HG02852 (cell line): ENCODE results near the gene FRYL.
"Not testable (repeated sequence)": the region's sequence is repeated elsewhere in the genome, so short reads cannot be mapped to it uniquely, and the experiment has no call there.

Source experiments
- ATAC-seq: cut with Tn5 transposase; IDR thresholded peaks from one replicate; pipeline ENCODE4 v1.9.1; 2021; ENCODE audit warnings: mild to moderate bottlenecking, moderate library complexity; ENCODE audit not compliant: unreplicated experiment

The FRYL gene

DNA sequence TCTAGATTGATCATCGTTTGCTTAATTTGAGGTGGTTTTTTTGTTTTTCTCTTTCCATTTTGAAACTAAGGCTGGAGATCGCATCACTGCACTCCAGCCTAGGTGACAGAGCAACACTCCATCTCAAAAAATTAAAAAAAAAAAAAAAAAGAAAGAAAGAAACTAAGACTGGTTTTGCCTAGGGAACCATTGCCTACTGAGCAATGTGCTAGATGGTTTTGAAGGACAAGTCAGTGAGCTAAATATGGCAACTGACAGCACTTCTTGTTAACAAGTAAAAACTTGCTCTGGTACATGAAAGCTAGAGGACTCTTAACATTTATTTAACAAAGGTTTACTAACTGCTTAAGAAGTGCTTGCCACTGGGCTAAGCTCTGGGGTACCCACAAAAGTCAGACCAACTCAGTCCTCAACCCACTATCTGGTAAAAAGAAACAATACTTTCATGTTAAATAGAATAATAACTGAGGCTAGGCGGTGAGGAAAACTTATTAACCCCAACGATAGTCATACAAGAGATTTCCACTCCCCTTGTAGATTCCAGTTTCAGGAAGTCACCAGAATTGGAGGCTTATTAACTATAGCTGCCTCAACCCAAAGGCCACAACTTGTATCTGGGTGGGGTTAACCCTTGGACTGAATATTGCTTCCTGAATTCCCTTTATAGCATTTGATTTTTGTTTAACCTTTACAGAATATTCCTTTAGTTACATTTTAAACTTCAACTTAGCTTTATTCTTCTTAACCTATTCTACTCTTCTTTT, 111.6 kb downstream of the FRYL start:
- ATAC-seq, result peak; percentile 65

DNA sequence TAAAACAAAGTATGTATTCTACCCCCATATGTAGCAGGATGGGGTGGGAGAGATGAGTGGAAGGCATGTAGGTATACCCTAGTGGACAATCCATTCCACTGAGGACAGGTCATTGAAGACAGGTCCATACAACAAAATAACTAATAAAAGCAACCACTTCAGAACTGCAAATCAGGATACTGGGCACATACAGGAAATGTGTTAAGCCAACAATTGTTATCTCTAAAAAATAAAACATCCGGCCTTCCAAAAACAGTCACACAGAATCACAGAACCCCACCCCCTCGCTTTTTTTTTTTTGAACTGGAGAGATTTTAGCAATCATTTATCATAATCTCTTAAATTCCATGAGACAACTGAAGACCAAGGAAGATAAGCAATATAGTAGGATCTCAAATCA, 112.9 kb downstream of the FRYL start:
- ATAC-seq, result no peak

DNA sequence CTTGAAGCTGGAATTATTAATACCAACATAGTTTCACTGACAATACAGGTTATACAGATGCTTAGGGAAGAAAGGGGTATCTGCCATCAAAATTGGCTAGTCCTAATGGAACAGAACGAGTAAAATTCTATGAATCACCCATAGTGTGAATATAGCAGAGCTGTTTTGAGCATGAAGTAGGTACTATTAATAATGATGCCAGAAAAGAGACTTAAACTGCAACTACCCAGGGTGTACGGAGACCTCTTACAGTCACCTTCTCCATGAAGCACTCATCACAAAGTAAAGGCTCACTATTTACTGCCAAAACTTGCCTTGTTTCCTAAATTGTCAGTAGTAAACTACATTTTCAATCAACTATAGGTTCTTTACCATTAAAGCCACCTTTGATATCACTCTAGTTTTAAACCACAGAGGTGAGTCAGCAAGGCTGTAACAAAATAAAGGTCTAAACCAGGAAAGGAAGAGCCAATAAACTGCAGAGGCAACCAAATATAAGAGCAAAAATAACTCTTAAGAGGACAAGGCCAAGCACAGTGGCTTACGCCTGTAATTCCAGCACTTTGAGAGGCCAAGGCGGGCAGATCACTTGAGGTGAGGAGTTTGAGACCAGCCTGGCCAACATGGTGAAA, 114.4 kb downstream of the FRYL start:
- no peak for ATAC-seq

DNA sequence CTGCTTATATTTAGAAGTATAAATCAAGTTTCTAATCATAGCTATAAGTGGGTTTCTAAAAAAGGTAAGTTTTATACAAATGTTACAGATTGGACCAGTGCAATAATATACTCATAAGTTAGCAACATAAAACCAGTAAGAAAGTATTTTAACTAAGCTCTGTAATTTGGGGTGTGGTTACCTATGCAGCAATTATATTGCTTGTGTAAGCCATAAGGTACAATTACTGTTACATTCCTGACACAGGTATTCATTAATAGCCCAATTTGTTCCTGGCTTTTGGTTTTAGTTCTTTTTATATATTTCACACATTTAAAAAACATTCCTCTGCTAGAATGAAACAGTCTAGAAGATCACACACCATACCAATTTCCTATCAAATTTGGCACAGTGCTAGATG, 115.1 kb downstream of the FRYL start:
- no peak for ATAC-seq

DNA sequence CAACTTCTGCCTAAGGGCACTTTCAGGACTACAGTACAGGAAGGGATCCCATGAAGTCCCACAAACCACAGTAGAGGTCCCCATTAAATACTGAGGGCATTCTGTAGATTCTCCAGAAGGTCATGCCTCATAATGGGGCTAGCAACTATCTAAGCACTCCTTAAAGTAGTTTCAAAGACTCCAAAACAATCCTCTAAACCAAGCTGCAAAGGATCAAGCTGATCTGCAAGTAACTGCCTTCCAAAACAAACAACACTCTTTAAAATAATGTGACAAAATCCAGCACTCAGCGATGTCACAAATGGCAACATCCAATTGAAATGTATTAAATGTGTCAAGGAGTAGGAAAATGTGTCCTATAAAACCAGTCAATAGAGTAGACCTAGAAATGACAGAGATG, 118.7 kb downstream of the FRYL start:
- no peak for ATAC-seq

DNA sequence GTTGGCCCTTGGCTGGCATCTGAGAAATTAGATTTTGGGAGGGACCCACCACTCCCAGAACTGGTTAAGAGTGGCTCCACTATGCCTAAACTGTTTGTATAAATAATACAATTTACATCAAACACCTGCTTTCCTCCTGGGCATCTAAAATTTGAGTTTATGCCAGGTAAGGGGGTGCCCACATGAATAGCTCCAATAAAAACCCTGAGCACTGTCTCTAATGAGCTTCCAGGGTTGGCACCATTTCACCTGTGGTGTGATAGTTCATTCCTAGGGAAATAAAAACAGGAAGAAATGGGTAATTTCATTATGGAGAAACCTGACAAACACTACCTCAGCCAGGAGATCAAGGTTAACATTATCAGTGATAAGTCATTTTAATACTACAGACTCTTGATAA, 119.7 kb downstream of the FRYL start:
- no peak for ATAC-seq

DNA sequence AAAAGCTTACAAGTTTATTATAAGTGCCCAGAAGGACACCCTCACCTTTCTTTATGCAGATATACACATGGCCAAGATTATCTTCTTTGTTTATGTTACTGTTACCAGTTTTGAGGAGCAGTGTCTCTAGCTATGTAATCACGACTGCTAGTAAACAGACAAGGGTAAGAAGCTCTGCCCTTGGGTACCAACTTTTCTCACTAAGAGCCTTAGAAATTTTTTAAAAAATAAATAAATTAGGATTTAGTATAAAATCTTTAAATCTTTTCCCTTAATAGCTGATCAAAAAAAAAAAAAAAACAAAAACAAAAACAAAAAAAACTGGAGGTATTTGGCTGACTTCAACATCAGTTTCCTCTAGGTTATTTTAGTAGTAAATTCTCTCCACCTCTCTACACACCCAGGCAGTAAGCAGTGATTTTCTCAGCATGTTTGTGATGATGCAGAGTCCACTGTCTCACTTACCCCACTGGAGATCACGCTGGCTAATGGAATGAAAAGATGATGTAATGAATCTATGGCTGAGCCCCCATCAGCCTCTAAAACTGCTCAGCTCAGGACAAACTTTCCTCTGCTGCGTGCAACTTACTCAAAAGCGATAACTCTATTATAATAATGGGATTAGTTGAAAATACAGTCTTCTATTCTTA, 125.9 kb downstream of the FRYL start:
- ATAC-seq, result no peak

DNA sequence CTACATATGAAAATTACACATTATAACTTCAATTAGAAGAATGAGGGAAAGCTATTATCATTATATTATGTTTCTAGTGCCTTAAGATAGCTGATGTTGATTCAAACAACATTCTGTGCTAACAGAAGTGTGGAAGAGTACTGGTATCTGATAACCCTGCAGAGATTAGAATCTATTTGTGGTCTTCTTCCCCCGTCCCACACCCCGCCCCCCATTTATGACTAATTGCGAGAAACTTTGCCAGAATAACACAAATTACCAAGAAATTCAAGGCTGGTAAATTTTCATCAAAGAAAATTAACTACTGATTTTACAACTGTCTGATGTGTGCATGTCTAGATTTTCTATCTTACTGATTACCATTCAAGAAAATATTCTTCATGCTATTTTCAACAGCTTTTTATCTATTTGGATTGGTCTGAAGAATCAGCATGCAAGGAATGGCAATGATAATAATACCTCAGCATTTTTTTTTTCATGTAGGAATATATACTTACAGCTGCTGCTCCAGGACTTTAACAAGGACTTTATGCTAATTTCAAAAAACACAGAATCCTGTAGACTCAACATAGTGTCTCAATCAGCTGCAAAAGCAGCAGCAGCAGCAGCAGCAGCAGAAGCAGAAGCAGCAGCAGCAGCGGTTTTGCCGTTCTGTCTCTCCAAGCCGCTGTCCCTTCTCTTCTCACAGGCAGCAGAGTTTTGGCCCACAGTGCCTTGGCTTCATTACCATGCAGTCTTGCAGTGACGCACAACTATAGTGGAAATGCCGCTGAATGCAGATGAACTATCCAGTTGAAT, 126.7 kb downstream of the FRYL start:
- ATAC-seq, result no peak

DNA sequence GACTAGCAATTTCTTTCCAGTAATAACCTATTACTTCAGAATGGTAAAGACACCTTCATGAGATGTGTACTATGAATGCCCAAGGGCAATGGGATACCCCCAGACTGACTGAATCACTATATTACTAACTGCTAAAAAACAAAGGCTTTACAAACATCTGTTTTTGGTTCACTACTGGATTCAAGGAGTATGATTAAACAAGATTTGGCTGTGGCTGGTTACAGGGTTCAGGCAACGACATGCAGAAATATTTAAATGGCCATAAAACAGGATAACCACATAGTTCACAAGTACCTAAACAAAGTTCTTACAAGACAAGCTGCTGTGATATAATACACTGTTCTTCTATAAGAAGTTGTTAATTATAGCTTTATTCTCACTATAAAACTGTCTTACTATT, 128.2 kb downstream of the FRYL start:
- no peak for ATAC-seq

DNA sequence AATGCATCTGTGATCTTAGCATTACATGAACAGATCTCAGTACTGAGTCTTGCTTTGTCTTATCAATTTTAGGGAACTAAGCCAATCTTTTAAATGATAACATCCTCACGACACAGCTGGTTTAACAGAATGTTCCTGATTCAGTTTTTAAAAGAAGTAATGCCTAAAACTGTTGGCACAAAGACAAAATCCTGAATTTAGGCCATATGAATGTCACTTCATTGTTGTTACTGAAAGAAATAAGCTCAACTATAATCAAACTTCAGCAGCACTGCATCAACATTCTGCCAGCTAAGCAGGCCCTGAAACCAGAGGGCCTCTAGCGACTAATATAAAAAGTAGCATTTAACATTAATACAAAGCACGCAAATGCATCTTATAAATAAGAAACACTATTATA, 130.6 kb downstream of the FRYL start:
- no peak for ATAC-seq

DNA sequence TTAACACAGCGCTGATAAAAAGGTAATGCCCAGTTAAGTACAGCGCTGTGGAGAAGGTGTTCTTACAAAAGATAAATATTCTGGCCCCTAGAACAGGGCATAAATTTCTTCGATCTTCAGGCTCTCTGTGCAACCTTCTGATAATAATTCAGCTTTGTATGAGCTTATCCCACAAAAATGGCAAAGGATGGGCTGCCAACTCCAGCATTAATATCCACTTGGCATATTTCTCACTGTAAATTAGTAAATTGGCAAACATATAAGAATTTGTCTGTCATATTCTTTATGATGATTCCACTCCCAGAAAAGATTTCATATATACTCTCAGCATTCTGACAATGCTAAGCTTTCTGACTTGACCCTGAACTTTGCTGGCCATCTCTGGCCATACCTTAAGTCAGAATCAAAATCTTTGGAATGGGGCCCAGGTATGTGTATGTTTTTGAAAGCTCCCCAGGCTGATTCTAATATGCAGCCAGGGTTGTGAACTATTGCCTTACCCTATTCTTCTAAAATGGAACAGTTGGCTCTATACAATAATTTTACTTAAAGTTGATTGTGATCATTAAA, 134.8 kb downstream of the FRYL start:
- no peak for ATAC-seq

DNA sequence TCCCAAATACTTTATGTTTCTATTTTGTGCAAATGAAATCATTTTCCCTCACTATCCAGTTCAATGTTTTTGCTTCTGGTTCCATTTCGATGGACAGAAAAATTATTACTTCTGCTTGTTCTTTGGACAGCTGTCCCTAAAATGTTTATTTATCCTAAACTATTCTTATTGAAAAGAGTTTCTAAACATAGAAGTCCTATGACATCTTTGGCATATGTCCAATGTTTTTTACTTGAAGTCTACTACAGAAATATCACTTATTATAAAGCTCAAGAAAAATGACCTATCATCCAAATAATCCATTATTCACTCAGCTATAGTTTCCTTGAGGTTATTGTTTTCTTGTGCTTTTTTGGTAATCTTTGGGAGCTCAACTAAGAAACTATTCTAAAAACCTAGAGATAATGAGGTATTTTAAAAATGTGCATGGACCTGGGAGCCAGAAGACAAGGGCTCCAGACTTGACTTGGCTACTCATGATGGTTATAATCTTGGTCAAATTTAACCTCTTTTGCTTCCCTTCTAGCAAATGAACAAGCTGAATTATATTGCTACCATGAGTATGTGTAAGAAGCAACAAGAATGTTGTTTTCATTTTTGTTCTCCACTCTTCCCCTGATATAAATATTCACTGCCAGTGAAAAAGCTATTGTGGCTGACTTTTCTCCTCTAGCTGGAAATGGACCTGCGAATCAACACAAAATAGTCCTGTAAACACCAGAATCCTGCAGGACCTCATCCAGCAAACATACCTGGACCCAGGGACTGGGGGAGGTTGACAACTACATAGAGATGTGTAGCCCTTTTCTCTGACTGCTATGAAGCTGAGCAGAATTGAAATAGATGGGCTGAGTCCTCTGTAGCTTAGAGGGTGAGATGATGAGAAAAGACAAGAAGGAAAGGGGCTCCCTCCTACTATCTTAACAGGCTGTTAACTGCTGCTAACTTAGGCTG, 137.4 kb downstream of the FRYL start:
- ATAC-seq, result no peak

DNA sequence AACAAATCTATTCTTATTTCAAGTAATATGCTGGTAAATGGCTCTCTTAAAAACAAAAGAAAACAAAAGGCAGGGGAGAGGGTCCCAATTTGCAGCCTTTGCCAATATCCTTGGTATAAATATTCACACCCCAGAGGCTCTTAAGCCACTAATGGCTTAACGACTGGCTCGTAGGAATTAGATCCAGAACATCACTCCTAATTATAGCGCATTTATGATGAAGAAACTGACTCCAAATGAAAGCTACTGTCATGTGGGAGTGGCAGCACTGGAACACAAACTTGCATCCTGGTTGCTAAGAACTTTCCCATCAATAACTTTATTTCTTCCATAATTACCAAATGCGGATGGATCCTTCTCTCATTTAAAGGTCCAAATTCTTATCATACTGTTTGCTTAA, 138.7 kb downstream of the FRYL start:
- no peak for ATAC-seq

DNA sequence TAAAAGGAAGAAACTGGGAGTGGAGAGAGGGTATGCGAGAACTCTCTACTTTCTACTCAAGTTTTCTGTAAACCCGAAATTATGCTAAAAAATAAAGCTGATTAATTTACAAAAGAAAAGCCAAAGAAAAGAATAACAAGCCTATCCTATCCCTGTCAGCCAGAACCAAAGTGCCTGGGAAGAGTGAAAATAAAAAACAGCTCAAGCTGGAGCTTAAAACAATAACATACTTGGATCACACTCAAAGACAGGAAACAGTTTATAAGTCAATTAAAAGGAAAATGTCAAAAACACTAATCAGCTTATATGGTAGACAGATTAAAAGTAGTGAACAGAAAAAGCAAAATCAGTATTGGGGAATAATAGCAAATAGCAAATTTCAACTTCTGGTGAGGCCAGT, 139.4 kb downstream of the FRYL start:
- no peak for ATAC-seq

DNA sequence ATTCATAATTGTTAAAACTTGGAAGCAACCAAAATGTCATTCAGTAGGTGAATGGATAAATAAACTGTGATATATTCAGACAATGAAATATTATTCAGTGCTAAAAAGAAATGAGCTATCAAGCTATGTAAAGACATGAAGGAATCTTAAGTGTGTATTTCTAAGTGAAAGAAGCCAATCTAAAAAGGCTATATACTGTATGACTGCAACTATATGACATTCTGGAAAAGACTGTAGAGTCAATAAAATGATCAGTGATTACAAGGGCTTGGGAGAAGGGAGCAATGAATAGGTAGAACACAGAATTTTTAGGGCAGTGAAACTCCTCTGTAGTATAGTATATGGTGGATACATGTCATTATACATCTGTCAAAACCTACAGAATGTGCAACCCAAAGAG, 139.9 kb downstream of the FRYL start:
- no peak for ATAC-seq

DNA sequence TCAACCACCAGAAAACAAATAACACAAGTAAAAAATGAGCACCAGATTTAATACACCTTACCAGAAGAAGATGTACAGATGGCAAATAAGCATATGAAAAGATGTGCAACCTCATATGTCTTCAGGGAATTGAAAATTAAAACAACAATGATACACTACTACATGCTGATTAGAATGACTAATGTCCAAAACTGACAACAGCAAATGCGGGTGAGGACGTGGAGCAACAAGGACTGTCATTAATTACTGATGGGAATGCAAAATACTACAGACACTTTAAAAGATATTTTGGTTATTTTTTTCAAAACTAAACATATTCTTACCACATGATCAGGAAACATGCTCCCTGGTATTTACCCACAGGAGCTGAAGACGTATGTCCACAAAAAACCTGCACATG, 140.3 kb downstream of the FRYL start:
- no peak for ATAC-seq

DNA sequence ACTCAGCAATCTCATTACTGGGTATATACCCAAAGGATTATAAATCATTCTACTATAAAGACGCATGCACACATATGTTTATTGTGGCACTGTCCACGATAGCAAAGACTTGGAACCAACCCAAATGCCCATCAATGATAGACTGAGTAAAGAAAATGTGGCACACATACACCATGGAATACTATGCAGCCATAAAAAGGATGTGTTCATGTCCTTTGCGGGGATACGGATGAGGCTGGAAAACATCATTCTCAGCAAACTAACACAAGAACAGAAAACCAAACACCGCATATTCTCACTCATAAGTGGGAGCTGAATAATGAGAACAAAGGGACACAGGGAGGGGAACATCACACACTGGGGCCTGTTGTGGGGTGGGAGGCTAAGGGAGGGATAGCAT, 141.5 kb downstream of the FRYL start:
- ATAC-seq, result not testable (repeated sequence)

DNA sequence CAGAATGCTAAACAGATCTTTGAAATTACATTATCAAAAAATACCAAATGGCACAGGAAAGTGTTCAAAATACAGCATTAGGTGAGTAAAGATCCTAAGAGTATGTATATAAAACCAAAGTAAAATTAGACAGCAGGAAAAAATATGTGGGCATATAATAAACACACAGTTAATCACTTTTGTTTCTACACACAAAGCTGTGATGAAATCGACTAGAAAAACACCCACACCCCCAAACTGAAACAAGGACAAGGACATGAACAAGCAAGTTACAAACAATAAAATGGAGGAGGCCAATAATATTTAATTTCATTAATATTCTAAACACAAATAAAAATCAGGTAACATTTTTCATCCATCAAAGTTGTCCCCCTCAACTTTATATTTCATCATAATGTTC, 143.2 kb downstream of the FRYL start:
- no peak for ATAC-seq

DNA sequence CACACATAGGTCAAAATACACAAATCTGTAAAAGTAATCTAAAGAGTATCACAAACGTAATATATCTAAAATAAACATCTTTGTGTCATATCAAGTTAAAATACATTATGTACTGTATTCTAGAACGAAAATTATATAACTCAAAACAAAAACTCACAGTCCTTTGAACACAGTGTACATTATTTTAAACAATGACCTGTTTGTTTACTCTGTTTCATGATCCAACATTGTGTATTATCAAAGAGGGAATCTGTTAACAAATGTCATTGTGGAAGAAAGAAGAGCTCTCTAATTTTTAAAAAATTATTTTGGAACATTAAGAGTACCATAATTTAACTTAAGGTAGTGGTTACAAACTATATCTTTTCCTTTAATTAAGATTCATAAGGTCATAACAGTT, 144.1 kb downstream of the FRYL start:
- no peak for ATAC-seq

DNA sequence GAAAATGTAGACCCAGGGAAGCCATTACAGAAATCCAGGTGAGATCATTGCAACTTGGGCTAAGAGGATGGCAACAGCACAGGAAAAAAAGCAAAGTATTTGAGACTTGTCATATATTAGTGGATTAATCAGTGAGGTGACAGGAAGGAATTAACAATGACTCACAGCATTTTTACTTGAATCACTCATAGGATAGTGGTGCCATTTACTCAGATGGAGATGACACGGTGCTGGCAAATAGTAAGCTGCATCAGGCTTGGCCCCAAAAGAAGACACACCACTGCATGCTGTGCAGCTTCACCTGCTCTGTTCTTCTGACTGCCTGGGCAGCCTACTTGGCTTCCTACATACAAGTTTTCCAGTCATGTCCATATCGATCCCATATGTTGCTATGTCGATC, 144.8 kb downstream of the FRYL start:
- ATAC-seq, result peak; percentile 51
